Loucy (cell line): ENCODE data around the gene SLC4A5.

Experiments
- CTCF ChIP-seq: fragments of 200-600 bp; sonication (generic); conservative IDR thresholded peaks from 2 replicates; pipeline ENCODE4 v1.5.1; 2014; ENCODE audit warnings: mild to moderate bottlenecking, antibody characterized with exemption, low read length
- EZH2phosphoT487 ChIP-seq: fragments of 200-600 bp; IDR thresholded peaks from 2 replicates; pipeline ENCODE4 v1.6.1; 2018; ENCODE audit warnings: antibody characterized with exemption, mild to moderate bottlenecking, moderate library complexity, borderline replicate concordance

- TF ChIP-seq CTCF = no peak
- TF ChIP-seq EZH2phosphoT487 = no peak
These were observed 89.8 kb downstream of the SLC4A5 start for GRCh38 chr2:74253306-74253970.
